Activated CD4-positive, alpha-beta T cell treated with anti-CD3 and anti-CD28 coated beads for 1 hour (primary cell): ENCODE results near the gene NOS1AP.

Experiments used
- DNase-seq: peaks from one replicate; pipeline ENCODE4 v3.0.0-alpha.2; 2020

Gene NOS1AP

GRCh38 chr1:162305969-162306368 is 236.5 kb downstream of the NOS1AP start:
- DNase-seq = no peak

DNA sequence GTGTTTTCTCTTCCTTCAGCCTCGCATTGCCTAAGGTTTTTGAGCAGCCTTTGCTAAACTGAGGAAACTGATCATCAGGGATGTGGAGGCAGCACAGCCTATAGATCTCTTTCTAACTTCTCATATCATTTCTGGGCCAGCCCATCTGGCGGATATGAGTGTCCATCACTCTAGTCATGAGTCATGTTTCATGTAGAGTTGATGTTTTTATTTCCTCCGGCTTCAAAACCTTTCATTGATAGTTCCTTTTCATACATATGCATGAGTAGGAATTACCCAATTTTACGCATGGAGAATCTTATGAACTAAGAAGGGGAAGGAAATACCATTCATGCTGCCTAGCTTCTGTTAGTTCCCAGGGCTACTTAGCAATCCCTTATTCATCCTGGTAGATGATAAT is 240.8 kb downstream of the NOS1AP start:
- DNase-seq = no peak

DNA sequence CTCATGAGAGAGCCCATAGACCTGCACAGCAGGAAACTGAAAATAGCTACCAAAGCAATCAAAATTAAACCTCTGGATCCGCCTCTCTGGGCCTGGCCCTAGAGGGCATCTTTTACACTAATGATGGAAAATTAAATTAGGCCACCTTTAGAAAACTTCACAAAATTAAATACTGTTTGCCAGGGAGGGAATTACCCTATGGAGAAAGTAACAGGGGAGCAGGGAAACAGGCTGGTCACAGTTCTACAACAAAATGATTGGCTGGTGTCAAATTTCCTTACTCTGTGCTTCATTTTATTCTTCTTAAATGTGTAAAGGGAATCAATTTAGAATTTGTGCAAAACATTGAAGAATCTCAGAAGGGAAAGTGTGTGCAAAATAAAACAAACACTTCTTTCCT is 244.7 kb downstream of the NOS1AP start:
- DNase-seq = no peak

- no peak for DNase-seq
These were observed 246.2 kb downstream of the NOS1AP start for GRCh38 chr1:162315673-162316072.

GRCh38 chr1:162316187-162316586 is 246.7 kb downstream of the NOS1AP start:
- no peak for DNase-seq

DNA sequence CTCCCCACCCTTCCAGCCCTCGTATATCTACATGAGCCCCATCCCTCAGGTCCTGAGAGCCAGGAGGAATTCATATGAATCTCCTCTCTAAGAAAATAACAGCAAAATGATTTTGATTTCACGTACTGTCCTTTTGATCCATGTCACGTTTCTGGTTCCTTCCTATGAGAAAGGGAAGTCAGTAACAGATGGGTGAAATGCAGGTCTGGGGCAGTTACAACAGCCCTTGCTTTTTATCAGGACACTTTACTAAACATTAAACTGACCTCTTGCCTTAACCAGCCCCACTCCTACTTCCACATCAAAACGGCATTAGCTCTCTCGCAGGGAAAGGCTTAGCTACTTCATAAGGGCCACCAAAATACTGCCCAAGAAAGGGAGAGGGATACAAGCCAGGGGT is 248.1 kb downstream of the NOS1AP start:
- no peak for DNase-seq

DNA sequence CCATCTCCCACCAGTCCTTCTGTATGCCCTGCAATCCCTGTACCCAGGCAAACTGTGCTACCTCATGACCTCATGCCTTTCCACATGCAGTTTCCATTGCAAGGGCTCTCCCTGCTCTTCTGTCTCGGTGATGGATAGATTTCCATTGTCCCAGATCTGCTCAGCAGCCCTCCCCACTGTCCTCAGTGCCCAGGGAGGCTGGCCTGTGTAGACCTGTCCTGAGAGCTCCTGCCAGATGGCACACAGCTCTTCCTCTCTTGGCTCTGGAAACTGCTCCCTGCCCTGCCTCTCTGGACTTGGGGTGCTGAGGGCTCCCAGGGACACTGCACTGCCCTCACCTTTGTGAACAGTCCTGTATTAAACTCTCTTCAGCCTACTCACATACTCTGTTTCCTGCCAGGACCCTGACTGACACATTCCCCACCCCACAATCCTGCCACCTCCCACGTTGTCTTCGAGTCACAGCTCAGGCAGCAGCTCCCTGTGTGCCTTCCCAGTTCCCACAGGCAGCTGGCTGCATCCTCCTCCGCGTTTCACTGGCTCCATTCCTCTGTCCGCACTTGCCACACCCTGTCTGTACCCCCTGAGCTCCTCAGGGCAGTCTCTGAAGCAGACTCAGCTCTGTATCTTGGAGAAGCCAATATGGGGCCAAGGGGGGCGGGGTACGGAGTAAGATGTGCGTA is 250.1 kb downstream of the NOS1AP start:
- DNase-seq = no peak

GRCh38 chr1:162321809-162322422 is 252.4 kb downstream of the NOS1AP start:
- DNase-seq = no peak

GRCh38 chr1:162323023-162323422 is 253.5 kb downstream of the NOS1AP start:
- DNase-seq = no peak

DNA sequence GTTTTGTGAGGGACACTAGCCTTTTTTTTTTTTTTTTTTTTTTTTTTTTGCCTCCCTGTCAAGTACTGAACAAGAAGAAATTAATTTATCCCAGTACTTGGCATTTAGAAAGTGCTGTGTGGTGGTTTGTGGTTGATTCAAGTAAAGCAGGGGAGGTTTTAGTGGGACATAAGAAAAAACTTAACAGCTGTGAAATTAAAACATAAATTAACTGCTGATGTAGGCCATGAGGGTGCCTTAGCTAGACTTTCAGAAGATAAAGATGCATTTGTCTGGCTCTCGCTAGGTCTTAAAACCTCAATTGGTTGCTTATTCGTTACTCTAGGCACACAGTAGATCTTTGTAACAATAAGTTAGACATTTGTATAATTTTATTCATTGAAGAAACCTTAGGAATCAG is 254.9 kb downstream of the NOS1AP start:
- DNase-seq = no peak

DNA sequence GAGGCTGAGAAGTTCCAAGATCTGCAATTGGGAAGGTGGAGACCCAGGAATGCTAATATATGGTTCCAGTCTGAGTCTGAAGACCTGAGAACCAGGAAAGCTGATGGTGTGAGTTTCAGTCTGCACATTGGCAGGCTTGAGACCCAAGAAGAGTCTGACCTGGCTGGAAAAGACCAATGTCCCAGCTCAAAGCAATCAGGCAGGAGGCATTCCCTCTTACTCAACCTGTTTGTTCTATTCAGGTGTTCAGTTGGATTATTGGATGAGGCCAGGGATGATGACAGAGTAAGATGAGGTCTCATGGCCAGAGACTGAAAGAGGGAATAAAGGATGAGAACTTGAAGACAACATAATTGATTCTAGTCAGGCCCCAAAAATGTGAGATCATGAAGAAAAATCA is 257.1 kb downstream of the NOS1AP start:
- no peak for DNase-seq

DNA sequence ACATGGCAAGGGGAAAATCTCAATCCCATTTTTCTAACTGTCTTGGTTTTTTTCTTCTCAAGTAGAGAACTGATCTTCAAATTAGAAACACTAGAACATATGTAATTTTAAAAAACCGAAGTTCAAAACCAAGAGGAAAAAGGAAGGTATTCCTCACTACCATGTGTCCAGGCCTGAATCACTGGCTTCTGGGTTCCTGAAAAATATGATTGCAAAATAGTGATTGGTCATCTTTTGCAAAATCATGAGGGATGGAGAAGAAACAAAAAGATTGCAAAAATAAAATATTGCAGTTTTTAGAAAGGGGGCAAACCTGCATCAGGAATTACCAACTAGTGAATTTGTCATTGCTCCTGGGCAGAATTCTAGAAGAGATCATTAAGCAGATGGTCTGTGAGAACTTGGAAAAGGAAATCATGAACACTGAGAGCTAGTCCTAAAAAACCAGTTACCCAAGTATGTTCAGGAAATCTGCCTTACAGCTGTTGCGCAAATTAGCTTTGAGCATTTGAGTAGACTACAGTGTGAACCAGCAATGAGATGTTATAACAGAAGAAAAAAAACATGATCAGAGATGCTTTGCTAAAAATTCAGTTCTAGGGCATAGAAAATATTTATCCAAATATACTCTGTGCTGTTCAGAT is 257.8 kb downstream of the NOS1AP start:
- no peak for DNase-seq

- DNase-seq = no peak
These were observed 258.3 kb downstream of the NOS1AP start for GRCh38 chr1:162327788-162328165.

GRCh38 chr1:162328512-162328911 is 259.0 kb downstream of the NOS1AP start:
- DNase-seq = no peak

DNA sequence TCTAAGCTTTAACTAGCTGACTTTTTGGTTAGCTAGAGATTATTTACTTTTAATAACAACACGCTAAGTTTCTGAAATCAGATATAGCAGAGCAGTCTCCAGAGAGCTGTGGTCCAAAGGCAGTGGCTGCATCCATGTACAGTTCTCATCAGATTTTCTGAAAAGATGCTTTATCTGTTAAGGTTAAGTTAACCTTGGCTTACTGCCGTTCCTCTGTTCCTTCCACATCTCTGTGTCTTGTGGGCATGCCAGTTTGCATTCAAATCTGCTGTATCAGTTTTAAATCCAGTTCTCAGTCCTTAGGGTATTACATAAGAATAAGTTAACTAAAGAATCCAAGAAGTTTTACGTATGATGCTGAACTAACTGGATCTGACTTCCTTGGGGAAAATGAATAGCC is 260.3 kb downstream of the NOS1AP start:
- no peak for DNase-seq

GRCh38 chr1:162333991-162334390 is 264.5 kb downstream of the NOS1AP start:
- no peak for DNase-seq

DNA sequence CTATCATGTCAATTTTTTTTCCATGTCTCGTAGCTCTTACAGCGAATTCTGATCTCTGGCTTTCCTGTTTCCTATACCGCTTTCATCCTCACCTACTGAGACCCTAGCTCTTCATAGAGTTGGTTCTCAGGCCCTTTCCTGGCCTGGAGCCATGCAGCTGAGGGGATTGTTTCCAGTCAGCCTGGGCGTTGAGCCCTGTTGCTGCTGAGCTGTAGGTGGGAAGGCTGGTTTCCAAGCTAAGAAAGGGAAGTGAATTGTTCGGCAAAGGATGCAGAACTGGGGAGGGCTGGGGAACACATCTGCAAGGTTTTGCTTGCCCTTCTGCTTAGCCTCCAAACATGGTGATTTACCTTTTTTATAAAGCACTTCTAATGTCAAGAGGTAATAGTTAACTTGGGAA is 265.6 kb downstream of the NOS1AP start:
- no peak for DNase-seq

- DNase-seq = no peak
These were observed 267.3 kb downstream of the NOS1AP start for GRCh38 chr1:162336621-162337285.

- no peak for DNase-seq
These were observed 273.0 kb downstream of the NOS1AP start for GRCh38 chr1:162342452-162342983.

DNA sequence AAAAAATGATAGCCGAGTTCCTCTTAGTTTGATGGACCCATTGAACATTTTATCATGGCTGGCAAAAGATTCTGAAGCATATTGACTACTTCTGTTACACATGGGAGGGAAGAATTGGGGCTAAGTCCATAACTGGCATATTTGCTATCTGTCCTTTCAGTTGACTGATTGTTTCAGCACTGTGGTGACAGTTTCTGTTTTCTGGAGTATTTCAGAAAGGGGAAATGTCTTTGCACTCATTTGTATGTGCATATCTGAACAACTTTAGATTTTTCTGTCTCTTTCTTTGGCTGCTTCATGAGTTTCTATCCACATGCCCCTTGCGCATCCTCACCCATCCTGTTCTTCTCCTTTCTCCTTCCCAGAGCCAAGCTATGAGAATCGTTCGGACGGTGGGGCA is 274.0 kb downstream of the NOS1AP start:
- DNase-seq = no peak

GRCh38 chr1:162347281-162347680 is 277.8 kb downstream of the NOS1AP start:
- DNase-seq = no peak

DNA sequence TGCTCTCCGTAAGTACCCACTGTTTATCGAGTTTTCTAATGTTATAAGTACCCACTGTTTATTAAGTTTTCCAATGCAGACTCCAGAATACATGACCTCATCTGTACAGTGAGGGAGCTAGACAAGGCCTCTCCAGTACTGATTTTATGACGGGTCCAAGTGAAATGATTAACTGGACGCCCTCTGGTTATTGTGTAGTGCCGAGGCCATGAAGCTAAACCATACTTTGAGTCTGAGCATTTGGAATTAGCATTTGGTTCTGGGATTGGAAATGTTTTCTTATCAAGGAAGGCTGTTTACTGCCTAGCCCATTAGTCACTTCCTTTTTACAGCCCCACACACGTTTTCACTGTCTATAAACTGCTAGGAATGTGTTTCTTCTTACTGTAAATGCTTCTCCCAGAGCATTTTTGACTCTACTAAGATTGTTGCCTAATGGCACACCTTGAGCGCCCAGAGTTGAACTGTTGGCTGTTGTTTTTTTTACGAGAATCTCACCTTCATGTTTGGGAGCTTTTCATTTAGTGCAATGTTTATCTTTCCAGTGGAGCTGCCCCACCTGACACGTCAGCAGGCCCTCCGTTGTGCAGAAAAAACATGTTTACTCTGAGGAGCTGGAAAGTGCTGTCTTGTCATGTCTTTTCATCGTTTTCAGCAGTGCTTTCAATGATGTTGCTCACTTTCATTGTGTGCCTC is 280.3 kb downstream of the NOS1AP start:
- no peak for DNase-seq

DNA sequence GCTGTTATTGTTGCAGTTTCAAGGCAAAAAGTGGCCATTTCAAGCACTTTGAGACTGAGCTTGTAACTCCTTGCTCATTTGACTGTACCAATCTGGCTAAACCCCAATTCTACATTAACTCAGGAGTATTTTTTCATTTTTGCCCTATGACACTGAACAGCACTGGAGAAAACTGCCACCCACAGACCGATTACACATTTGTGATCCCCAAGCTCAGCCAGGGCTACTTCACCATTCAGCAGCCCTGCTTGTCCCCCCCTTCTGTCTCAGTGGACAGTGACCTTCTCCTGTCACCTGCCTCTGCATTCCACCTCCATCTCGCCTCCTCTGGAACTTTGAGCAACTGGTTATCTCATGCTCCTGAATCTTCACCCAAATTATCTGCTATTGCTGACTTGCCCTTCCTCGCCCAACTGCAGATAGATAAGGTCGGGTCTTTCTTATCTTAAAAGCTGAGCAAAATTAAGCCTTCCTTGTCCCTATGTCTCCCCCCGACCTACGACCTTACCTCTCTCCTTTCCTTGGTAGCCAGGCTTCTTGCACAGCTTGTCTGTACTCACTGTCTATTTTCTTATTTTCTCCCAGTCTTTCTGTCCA is 281.9 kb downstream of the NOS1AP start:
- DNase-seq = no peak
